Occipital lobe (tissue), 2 donors: ENCODE results near the gene ALG14. TPM values are rescaled to one million over a fixed set of nuclear protein-coding genes. Genes with fewer than 3 reads are reported as not detected.
"Not testable (repeated sequence)": the region's sequence is repeated elsewhere in the genome, so short reads cannot be mapped to it uniquely, and the experiment has no call there.

Experiments
- DNase-seq: peaks from one replicate; lab custom pipeline; 2025; lab: John Stamatoyannopoulos, UW
- total RNA-seq: library from RNA; depleted of rRNA; stranded (reverse); fragments of >200 nt; gene quantifications from one replicate; pipeline ENCODE4 v1.2.3, GENCODE V29; 2014

The ALG14 gene
- total RNA-seq, 1 donor from 2014 or later, result 4.1 TPM

DNA sequence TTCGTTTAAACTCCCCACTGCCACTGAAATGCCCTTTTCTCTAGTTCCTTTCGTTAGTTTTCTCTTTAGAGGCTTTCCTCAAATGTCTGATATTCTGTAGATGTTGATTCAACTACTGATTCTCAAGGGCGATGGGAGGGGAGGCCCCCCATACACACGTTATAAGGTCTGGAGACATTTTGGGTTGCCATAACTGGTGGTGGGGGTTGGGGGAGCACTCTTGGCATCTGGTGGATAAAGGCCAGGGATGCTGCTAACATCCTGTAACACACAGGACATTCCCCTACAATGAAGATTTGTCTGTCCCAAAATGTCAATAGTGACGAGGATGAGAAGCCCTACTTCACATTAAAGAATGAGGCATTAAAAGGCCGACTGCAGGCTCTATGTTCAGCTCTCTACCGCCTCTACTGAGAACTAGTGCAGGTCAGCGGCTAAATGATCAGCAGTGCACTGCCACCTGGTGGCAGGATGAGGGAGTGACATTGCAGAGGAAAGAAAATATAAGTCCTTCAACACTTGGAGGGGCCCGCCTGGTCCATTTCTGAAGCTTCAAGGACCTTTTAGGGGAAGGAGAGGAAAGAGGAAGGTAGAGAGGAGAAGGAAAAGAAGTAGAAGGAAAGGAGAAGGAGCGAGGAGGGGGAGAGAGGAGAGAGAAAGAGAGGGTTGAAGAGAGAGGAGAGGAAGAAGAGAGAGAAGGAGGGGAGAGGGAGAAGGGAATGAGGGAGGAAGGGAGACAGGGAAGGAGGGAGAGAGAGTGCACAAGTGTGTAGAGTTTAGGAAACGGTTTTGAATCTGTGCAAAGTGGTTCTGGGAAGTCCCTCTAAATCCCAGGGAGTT is 29.4 kb downstream of the ALG14 start:
- DNase-seq, result peak; percentile 60

DNA sequence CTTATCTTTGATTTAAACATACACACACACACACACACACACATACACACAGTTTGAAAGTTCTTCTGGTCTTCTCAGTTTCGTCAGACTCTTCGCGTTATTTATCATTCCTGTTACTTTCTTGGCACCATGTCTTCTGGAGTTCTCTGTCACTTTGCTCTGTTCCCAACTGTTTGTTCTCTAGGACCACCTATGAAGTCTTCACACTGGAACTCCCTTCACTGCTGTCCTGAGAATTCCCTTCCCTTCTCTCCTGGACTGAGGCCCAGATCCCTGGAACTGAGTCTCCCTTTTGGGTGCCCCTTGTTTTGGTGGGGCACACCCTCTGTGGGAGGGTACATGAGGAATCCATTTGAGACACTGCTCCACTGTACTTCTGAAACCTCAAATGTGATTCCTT is 30.5 kb downstream of the ALG14 start:
- no peak for DNase-seq

DNA sequence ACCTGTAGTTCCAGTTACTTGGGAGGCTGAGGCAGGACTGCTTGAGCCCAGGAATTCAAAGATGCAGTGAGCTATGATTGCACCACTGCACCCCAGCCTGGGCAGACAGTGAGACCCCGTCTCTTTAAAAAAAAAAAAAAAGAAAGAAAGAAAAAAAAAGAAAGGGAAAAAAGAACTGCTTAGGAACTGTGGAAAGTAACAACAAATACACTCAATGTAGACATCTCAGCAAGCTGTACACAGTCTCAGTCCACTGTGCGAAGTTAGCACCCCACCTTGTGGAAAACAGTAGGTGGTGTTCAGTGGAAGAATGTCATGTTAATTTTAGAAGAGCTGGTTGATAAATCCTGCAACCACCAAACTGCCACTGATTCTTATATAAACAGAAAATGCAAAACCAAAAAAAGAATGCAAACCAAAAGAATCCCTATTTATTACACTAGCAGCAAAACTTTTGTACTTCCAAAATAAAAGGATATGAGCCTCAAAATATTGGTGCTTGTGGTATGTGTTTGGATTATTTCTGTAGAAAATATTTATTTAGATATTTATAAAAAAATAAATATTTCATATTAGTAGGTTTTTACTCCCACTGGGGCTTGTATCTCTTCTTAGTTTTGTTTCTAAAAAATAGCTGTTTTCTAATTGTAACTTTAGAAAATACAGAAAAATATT is 31.1 kb downstream of the ALG14 start:
- peak; percentile 23 for DNase-seq

DNA sequence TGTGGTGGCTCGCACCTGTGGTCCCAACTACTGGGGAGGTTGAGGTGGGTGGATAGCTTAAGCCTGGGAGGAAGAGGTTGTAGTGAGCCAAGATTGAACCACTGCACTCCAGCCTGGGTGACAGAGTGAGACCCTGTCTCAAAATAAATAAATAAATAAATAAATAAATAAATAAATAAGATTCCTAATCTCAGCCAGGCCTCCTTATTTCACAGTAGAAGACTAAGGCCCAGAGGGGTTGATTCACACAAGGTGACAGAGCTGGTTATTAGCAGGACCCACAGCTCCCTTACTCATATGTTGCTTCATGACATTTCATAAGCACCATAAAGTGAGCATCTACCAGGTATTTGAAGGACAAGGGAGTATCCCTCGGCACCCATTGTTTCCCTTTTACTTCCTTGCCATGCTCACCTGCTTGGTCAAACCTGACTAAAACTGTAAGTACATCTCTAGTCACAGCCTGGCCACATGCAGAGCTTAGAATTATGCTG is 32.7 kb downstream of the ALG14 start:
- DNase-seq, result no peak

DNA sequence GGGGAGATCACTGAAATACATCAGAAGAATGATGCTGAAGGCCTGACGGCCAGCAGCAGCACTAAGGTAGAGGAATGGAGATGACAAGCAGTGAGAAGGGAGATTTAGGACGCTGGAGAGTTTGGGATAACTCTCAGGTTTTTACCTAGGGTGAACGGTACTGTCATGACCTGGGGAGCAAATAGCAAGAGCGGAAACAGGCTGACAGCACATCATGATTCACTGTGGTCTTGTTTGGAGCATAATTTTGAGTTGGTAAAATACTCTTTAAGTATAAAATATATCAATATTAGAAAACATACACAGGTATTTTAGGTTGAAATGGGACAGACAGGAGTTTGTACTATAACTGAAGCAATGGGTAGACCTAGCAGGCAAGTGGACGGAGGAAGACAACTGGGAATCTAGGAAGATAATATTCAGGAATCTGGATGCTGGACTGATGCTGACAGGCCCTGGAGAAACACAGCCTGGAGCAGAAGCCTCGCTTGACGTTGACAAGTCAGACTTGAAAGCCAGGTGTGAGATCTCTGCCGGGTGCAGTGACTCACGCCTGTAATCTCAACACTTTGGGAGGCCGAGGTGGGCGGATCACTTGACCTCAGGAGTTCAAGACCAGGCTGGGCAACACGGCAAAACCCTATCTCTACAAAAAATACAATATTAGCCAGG is 33.3 kb downstream of the ALG14 start:
- DNase-seq, result no peak

DNA sequence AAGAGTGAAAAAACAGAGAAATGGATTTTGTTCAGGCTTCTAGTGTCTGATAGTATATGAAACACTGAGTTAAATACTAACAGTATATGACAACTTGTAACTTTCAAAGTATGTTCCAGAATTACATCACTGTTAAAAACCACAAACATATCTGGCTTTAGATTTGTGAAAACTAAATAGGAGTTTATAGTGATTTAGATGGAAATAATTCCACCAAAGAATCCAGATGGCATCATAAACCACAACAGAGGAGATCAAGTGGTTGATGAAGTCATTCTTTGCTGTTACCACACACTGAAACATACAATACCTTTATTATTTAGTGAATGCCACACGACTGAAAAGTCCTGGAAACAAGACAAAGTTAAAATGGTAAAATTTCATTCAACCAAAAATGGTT is 37.2 kb downstream of the ALG14 start:
- no peak for DNase-seq

DNA sequence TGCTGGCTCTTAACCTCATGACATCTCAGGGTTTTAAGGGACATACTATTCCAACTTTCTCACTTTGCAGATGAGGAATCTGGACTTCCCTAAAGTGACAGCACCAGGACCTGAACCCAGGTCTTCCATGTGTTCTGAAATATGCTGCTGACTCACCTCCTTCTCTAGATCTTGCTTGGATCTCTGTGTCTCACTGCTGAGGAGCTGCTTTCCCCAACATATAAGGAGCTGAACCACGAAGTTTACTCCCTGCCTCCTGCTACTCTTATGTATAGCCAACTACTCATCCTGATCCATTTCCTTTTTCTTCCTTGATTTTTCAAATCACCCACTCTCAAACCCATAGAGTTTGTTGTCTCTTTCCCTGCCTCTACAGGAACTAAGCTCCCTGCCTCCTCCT is 38.2 kb downstream of the ALG14 start:
- no peak for DNase-seq

DNA sequence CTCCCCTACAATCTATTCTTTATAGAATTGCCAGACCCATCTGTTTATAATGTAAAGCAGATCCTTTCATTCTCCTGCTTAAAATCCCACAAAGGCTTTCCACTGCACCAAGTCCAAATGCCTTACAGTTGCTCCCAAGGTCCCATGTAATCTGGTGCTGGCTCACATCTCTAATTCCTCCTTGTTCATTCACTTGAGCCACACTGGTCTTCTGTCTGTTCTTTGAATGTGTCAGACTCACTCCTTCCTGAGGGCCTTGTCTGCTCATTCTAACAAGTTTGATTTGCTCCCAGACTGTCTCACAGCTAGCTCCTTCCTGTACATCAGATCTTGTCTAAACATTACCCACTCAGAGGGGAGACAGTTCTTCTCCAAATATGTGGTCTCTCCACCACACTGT is 38.9 kb downstream of the ALG14 start:
- no peak for DNase-seq

DNA sequence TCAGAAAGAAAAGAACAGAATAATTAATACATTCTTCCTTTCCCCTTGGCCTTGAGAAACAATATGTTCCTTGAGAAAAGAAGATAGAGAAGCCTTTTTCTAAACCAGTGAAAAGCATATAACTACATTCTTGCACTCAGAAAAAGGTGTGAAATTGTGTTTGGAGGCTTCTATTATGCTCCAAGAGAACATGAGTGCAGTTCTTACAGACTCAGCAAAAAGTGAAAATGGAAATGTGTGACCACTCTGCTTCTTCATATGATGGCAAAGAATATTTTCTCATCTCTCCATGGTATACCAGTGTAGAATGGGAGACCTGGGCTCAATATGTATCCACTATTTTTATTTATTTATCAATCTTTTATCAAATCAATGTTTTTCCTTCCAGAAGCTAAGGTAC is 43.2 kb downstream of the ALG14 start:
- no peak for DNase-seq

DNA sequence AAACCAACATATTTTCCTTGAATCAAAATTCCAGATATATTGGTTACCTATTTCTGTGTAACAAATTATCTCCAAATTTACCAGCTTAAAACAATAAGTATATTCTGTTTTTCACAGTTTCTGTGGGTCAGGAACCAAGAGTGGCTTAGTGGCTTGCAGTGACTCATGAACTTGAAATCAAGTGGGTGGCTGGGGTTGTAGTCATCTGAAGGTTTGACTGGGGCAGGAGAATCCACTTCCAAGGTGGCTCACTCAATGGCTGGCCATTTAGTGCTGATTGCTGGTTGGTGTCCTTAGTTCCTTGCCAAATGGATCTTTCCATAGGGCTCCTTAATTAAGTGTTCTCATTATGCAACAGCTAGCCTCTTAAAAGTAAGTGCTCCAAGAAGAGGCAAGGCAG is 43.8 kb downstream of the ALG14 start:
- no peak for DNase-seq

DNA sequence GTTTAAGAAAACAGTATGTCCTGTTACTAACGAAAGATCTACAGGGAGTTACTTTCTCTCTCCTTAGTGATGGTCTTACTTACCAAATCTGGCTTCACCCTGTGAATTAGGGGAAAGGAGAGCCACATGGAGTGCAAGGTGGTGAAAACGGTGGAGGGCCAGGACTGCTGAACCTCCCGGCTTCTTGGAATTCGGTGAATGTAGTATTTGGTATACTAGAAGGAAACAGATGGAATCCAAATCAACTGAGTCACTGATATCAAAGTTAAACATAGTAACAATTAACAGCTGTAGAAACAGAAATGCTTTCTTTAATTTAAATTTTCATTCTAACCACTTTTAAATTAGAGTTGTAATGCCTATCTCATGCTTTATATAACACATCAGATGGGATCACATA is 45.7 kb downstream of the ALG14 start:
- no peak for DNase-seq

DNA sequence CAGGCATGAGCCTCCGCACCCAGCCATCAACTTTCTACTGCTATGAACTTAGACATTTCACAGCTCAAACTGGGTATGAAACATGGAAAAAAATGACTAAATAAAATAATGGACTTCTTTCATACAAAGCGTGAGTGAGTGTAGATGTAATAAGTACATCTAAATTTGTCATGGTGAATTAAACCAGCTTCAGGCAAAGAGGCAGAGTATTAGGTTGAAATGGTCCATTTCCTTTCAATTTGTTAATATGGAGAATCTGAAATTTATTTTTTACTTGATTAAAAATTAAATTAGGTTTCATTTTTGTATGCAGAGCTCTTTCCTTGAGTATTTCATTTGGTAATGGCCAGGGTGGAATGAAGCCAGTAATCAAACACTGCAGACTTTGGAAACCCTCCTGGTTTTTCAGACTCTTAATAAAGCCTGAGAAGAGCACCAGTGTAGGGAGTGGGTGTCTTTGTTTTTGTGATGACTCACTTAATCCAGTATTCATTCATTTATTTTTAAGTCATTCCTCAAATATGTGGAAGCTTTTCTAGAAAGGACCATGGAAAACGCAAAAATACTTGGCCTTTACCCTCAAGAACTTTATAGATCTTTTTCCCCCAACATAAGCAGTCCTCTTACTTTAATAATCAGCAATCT is 49.2 kb downstream of the ALG14 start:
- DNase-seq, result no peak

DNA sequence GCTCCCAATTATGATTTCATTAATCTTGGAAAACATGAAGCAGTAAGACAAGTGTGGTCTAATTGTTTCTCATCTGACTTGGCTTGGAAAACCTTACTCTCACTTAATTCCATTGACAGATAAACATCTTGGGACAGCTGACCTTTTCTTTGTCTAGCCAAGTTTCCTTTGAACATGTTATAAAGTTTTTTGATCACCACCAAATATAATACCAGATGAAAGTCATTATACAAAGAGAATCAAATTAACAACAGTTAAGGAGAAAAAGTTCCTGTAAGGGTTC is 50.2 kb downstream of the ALG14 start:
- DNase-seq, result no peak

DNA sequence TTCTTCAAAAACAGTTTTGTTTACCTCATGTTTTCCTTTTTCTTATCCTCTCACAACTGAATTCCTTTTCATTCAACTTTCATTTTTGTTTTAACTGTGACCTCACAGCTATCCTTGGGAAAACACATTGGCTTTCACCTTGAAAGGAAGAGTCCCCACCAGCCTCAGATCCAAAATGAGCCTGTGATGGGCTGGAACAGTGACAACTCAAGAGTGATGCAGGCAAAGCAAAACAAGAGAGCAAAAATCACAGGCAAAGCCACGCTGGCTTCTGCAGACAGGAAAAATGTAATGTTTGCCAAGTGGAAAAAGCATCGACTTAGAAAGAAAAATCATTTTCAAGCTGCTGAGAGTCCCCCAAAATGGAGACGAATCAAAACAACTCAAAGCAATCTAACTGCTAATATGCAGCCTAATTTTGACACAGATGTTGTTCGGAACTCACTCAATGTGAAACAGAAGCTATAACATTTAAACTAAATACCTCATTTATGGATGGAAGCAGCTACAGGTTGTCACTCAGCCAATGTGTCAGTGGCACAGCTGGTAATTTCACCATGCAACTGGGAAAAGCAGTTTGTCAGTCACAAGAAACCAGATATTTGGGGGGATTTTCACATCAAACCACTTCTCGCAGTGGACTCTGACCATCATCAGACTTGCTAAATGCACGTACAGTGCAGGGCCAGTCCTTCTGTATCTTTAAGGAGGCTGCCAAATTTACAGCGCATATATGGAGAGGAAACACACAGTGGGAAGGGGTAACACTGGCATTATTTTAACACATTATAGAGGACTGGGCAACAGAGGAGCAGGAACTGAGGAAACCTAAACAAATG is 50.7 kb downstream of the ALG14 start:
- no peak for DNase-seq

DNA sequence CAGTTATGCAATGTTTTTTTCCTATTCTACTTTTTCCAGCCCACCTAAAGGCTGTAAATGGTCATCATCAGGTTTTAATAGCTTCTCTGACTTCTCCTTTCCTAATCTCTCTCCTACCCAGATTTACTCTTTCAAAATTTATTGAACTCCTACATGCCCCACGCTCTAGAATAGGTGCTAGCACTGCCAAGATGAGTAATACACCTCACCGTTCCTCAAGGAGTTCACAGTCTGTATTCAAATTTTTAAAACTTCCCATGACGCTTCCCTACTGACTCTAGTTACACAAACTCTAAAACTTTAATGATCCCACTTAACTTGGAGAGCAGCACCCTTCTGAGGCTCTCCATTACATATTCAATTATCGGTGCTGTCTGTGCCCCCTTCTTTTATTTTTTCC is 51.6 kb downstream of the ALG14 start:
- no peak for DNase-seq

DNA sequence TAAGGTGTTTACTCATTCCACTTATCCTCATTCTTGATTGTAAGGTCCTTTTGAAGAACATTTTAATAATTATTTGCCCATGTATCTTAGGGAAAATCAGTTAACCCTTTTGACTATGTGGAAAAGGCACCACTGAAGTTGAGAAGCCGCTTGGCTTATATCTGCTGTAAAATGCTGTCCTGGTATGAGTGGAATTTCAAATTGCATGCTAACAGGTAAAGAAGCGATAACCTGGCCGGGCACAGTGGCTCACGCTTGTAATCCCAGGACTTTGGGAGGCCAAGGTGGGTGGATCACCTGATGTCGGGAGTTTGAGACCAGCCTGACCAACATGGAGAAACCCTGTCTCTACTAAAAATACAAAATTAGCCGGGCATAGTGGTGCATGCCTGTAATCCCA is 53.3 kb downstream of the ALG14 start:
- not testable (repeated sequence) for DNase-seq

DNA sequence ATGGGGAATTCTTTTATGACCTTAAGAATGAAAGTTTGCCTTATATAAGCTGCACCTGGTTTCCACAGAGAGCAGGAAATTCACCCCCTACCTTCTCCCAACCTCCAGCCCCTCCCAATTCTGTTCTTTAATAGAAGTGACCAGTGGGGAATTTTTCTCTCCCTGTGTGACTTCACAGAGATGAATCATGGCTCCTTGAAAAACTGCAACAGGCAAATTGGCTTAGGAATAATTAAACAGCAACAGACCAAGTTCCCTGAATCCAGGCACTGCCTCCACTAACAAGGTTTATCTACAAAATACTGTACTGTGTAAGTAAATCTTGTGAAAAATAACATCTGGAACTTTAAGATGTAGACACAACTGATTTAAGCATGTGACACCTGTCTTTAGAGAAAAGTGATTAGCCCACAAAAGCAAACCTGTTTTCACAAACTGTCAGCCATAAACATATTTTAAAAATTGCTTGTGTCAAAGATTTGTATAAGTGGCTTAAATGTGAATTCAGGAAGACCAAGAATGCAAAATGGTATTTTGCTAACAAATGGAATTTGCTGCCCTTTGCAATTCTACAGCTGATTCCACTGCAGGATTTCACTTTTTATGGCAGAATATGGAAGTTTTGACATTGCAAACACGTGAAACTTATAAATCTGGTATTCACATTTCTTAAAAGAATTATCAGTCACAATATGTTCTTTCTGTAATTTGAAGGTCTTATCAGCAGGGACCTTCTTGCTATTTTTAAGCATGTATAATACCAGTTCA is 54.0 kb downstream of the ALG14 start:
- DNase-seq, result no peak

DNA sequence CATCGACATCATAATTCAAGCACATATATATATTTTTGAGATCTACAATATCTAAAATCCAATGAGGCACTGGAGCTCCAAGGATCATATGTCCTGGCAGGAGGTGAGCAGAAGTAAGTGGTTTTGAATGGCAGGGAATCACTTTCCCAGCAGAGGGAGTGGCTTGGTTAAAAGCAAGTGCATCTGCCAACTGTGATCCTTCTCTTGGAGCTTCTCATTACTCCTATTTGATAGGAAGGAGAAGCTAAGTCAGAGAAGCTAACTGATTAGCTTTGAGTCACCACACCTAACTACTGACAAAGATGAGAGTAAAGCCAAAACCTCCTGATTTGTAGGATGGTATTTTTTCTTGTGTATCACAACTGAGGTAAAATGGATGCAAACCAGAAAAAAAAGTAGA is 55.0 kb downstream of the ALG14 start:
- DNase-seq, result no peak

DNA sequence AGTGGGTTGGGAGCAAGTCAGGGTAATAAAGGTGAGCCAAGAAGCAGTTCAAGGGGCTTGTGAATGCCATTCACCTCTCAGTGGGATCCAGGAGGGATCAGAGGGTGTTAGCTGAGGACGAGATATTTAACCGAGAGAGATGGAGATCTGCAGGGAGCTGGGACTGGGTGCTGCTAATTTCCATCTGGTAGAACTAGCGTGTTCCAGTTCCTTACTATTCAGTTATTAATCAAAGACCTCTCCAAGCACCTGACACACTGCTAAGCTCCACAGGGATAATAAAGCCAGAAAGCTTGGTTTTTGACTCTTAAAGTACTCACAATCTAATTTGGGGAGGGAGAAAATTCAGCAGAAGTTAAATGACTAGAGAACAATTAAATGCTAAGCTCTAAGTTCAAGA is 57.7 kb downstream of the ALG14 start:
- no peak for DNase-seq

DNA sequence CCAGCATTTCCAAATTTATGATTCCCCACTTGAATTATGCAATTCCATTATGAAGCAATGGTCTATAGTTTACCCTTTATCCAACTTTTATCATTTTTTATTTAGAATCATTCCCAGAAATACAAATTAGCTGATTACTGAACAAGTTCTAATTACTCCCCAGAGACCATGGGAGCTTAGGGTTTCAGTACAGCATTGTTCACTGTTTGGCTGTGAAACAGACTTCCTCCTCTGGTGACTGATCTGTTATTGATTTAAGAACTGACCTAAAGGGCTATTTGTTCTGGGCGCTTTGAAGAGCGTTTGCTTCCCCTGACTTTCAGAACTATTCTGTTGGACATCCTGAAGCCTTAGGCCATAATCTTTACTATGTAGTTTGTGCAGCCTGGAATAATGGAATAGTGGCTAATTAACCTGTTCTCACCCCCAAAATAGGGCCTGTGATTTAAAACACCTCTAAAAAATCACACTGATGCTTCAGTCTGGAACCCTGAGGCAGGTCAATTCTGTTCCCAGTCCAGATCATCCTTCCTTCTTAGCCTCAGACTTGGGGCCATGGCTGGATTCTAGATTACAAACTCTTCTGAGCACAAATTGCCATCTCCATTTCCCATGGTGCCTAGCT is 58.7 kb downstream of the ALG14 start:
- no peak for DNase-seq
